MV-4-11 (cell line): ENCODE results near the gene SH2D3A.
A peak's percentile ranks its signal among the peaks of the same experiment; 100 is the strongest.
"Not testable (repeated sequence)": the region's sequence is repeated elsewhere in the genome, so short reads cannot be mapped to it uniquely, and the experiment has no call there.

Experiments
- DNase-seq: peaks from one replicate; lab custom pipeline; 2025; lab: John Stamatoyannopoulos, UW

SH2D3A gene

DNA sequence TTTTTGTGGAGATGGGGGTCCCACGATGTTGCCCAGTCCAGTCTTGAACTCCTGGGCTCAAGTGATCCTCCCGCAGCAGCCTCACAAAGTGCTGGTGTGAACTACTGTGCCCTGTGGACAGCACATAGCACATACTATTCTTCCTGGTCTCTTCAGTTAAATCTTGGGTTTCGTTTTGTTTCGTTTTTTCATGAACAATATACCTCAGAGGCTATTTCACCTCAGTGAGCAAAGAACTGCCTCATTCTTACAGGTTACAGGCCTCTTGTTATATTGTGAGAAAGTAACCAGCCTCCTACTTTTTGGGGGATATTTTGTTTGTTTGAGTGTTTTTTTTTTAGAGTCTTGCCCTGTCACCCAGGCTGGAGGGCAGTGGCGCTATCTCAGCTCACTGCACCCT is 45.5 kb downstream of the SH2D3A start:
- DNase-seq, result no peak

DNA sequence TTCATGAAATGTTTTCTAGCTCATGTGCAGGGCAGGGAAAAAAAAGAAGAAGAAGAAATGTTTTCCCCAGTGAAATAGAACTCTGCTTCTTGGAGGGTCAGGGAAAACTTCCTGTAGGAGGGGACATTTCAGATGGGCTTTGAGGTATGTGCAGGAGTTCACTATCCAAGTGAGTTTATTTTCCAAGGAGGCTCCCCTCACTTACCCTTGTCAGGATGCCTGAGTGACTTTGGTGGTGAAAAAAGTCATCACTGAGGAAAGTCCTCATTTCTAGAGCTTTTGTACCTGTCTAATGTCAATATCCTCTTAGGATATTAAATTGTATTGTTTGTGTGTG is 46.1 kb downstream of the SH2D3A start:
- DNase-seq, result no peak

GRCh38 chr19:6720369-6721137 is 46.7 kb downstream of the SH2D3A start, which contains the start of gene C3:
TSS of gene C3 (minus strand) at chr19:6720650. CDS start at chr19:6720589, 61 bp downstream.
- DNase-seq, result peak; percentile 67

- DNase-seq, result no peak
Measured at GRCh38 chr19:6719992-6720368, 47.3 kb downstream of the SH2D3A start.

DNA sequence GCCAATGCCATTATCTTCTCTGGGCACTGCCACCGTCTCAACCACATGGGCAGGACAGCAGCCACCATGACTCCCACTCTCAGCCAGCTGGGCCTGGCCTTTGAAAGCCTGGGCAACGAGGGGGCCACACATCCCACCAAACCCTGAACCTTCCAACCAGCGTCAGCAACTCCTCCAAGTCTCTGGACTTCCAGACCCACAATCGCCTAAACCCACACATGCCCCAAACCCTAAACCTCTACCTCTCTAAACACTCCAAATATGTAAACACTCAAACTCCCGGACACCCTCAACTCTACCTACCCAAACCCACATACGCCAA is 47.7 kb downstream of the SH2D3A start:
- no peak for DNase-seq

DNA sequence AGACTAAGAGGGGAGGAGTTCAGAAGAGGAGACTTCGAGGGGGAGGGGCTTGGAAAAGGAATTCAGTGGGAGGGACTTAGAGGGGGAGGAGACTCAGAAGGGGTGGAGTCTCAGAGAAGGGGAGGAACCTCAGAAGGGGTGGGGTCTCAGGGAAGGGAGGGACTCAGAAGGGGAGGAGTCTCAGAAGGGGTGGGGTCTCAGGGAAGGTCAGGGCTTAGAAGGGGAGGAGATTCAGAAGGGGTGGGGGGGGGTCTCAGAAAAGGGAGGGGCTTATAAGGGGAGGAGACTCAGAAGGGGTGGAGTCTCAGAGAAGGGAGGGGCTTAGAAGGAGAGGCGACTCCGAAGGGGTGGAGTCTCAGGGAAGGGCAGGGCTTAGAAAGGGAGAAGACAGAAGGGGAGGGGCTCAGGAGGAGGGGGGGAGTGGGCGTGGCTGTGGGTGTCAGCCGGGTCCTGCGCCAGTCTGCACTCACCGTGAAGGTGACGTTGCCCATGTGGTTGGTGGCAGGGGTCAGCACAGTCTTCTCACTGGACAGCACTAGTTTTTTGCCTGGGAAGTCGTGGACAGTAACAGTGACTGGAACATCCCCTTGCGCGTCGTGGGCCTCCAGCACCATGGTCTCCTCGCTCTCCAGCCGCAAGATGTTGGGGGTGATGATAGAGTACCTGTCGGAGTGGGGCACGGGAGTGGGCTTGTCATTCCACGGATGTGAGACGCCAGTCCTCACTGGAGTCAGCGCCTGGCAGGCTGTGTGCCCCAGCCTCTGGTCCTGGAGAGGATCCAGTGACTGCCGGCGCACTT is 48.3 kb downstream of the SH2D3A start:
- DNase-seq, result peak; percentile 34

- DNase-seq, result no peak
Measured at GRCh38 chr19:6718111-6718740, 49.0 kb downstream of the SH2D3A start.

- no peak for DNase-seq
Measured at GRCh38 chr19:6717441-6717971, 49.7 kb downstream of the SH2D3A start.

DNA sequence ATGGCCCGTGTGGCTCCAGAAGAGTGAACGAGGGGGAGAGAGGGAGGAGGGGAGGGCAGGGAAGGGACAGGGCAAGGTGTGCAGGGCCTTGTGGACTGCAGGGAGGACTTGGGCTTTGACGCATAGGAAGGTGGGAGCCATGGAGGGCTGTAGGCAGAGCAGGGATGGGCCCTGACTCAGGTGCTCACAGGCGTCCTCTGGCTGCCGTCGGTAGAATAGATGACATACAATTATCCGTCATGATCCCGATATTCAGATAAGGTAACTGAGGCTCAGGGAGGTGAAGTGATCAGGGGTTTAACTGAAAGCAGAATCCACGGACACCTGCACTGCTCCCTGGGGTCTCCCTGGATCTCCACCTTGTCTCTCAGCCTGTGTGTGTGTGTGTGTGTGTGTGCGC is 50.2 kb downstream of the SH2D3A start:
- DNase-seq, result no peak

DNA sequence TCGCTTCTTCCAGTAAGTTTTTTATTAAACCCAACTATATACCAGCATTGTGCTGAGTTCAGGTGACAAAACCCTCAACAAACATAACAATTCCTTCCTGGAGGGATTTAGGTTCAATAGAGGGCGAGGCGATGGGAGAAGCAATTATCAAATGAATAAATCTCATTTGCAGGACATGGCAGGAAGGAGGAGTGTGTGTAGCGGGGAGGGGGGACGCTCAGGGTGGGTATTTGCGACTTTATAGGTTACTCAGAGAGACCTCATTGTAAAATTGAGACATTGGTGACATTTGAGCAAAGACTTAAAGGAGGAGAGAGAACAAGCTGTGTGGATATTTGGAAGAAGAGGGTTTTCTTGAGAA is 50.6 kb downstream of the SH2D3A start:
- DNase-seq, result no peak

GRCh38 chr19:6714749-6715555 is 52.3 kb downstream of the SH2D3A start:
- no peak for DNase-seq

- DNase-seq, result no peak
Measured at GRCh38 chr19:6713773-6714692, 53.2 kb downstream of the SH2D3A start.

GRCh38 chr19:6712692-6713670 is 54.3 kb downstream of the SH2D3A start:
- no peak for DNase-seq

DNA sequence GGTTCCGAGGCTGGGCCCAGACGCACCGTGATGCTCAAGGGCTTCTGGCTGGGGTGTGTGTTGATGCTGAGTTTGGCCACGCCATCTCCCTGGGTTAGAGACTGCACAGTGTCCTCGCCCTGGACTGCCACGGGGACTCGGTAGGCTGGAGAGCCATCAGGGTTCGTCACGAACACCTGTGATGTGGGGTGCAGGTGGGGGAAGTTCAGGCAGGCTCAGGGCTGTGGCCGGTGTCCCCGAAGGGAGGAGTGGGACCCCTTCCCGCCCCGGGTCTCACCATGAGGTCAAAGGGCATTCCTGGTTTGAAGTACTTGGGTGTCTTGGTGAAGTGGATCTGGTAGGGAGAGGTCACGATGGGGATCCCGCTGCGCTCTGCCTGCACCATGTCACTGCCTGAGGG is 55.0 kb downstream of the SH2D3A start:
- no peak for DNase-seq

DNA sequence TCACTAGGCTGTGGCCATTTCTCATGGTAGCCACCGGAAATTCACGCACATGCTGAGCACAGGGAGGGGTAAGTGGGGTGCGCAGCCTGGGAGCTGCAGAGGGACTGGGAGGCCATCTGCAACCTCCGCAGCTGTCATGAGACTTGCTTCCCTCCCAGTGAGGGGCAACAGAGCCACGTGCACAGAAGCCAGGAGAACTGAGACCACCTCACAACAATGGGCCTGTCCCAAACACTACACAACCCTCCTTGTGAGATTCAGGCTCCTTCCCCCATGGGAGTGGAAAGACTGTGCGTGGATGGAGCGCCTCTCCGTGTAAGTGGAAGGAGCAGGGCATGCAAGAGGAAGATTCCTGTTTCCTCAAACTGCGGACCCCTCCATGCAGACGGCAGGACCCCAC is 55.6 kb downstream of the SH2D3A start:
- DNase-seq, result no peak

DNA sequence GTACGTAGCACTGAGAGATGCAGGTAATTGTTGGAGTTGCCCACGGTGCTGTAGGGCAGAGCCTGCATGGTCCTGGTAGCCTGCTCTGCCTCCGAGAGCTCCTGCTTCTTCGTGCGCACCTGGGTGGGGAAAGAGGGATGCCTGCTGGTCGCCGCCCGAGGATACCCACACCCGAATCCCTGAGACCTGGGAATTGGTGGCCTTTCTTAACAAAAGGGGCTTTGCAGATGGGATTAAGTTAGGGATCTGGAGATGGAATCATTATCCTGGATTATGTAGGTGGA is 56.2 kb downstream of the SH2D3A start:
- DNase-seq, result no peak

GRCh38 chr19:6710273-6711077 is 56.8 kb downstream of the SH2D3A start:
- no peak for DNase-seq

GRCh38 chr19:6709549-6709948 is 57.7 kb downstream of the SH2D3A start:
- DNase-seq, result no peak

- not testable (repeated sequence) for DNase-seq
Measured at GRCh38 chr19:6708913-6709312, 58.3 kb downstream of the SH2D3A start.
